Stimulated activated CD8-positive, alpha-beta memory T cell treated with anti-CD3 and anti-CD28 coated beads, Interleukin-15, amount 100 ng/mL, for 24 hours (primary cell): ENCODE data around the gene PDGFB.
"Not testable (repeated sequence)": the region's sequence is repeated elsewhere in the genome, so short reads cannot be mapped to it uniquely, and the experiment has no call there.

Experiments used
- DNase-seq: peaks from one replicate; pipeline ENCODE4 v3.0.0-alpha.2; 2020; ENCODE audit warnings: low read depth

Gene PDGFB

GRCh38 chr22:39226353-39226752 lies 18.4 kb downstream of the PDGFB start:
- DNase-seq: no peak

- no peak for DNase-seq
Observed at GRCh38 chr22:39225591-39225990, 19.2 kb downstream of the PDGFB start.

- no peak for DNase-seq
Observed at GRCh38 chr22:39224550-39224949, 20.2 kb downstream of the PDGFB start.

- no peak for DNase-seq
Observed at GRCh38 chr22:39223091-39223710, 21.6 kb downstream of the PDGFB start.

- no peak for DNase-seq
Observed at GRCh38 chr22:39221999-39222686, 22.6 kb downstream of the PDGFB start.

- no peak for DNase-seq
Observed at GRCh38 chr22:39220890-39221850, 23.6 kb downstream of the PDGFB start.

- DNase-seq: no peak
Observed at GRCh38 chr22:39220450-39220849, 24.3 kb downstream of the PDGFB start.

GRCh38 chr22:39219071-39220039 lies 25.4 kb downstream of the PDGFB start:
- DNase-seq: no peak

- not testable (repeated sequence) for DNase-seq
Observed at GRCh38 chr22:39218432-39218831, 26.4 kb downstream of the PDGFB start.

GRCh38 chr22:39216143-39216490 lies 28.7 kb downstream of the PDGFB start:
- DNase-seq: no peak

GRCh38 chr22:39215426-39216142 lies 29.2 kb downstream of the PDGFB start:
- DNase-seq: no peak

- no peak for DNase-seq
Observed at GRCh38 chr22:39215070-39215396, 29.7 kb downstream of the PDGFB start.

- no peak for DNase-seq
Observed at GRCh38 chr22:39214383-39215069, 30.3 kb downstream of the PDGFB start.

GRCh38 chr22:39214006-39214382 lies 30.8 kb downstream of the PDGFB start:
- DNase-seq: no peak

- DNase-seq: no peak
Observed at GRCh38 chr22:39212721-39213376, 31.9 kb downstream of the PDGFB start.

- no peak for DNase-seq
Observed at GRCh38 chr22:39209756-39210155, 35.0 kb downstream of the PDGFB start.

- DNase-seq: no peak
Observed at GRCh38 chr22:39208013-39208680, 36.6 kb downstream of the PDGFB start.

- DNase-seq: no peak
Observed at GRCh38 chr22:39207141-39208012, 37.4 kb downstream of the PDGFB start.
